GM21717 (cell line): ENCODE results near the gene RABGGTB.
"Not testable (repeated sequence)": the region's sequence is repeated elsewhere in the genome, so short reads cannot be mapped to it uniquely, and the experiment has no call there.

Experiments
- ATAC-seq: cut with Tn5 transposase; IDR thresholded peaks from one replicate; pipeline ENCODE4 v1.9.1; 2021; ENCODE audit warnings: mild to moderate bottlenecking, moderate library complexity; ENCODE audit not compliant: unreplicated experiment

RABGGTB gene

DNA sequence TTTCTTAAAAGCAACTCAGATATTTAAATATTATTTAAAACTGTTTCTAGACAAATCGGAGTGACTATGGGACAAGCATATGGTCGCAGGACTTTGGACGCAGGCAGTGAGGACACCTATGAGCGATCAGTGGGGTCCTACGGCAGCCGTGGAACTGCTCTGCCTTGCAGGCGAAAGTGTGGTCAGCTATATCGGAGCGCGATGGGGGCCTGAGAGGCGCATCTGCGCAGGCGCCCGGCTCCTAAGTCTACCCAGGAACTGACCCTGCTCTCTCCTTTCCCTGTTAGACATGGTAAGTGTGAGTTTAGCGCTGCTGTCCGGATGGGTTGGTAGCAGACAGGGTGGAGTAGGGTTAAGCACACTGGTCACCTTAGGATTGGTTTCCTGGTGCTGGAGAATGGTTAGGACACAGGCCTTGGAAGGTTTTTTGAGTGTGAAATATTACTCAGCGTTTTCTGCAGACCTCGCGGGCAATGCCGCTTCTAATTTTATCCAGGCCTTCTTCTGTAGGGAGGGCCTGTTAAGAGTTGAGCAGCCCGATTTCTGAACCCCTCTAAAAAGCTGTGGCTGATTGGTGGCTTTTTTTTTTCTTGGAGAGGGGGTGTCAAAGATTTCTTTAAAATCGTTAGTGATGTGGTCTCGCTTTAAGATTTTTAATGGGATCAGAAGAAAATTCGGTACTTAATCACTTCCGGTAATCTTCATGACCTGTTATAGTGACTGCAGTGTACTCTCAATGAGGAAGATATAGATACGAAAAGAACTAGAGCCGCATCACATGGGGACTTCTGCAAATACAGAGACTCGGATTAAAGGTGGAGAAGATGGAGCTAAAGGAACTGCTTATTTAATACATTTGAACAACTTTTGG lies at the start of gene RABGGTB:
Gene RABGGTB (plus strand): TSS at position 274 of the 871 bp plus-strand sequence. CDS start 16 bp downstream, at position 290.
- peak; percentile 70 for ATAC-seq

DNA sequence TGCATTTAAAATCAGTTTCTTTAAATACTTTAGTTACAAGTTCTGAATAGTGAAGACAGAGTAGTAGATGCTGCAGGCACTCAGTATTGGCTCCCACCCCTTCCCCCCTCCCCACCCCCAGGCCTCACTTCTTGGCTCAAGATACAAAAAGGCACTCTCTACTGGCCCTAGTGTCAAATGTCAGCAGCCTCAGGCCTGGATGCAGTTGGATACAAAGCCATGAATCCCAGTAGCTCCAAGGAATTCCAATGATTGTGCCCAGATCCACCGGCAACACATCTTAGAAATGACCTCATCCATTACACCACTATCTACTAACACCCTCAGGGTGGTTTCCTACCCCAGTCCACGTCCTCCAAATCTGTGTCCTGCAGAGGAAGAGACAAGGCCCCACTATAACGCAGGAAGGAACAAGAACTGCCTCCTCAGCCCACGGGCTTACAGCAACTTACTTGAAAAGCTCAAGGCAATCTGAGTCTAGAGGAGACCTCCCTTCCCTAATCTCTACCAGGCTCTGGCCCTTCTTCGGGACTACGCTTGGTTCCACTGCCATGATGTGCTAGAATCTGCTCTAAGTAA lies 43.9 kb upstream of the RABGGTB start:
- ATAC-seq = no peak

DNA sequence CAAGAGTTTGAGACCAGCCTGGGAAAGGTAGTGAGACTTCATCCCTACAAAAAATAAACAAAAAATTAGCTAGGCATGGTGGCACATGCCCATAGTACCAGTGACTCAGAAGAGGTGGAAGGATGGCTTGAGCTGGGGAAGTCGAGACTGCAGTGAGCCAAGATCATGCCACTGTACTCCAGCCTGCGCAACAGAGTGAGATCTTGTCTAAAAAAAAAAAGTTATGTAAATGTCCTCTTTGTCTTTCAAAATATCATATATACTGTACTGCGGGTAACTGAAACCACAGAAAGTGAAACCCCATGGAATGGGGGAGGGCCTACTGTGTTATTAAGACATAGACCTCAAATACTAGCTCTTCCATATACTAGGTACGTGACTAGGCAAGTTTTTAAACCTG lies 40.8 kb upstream of the RABGGTB start:
- ATAC-seq = peak; percentile 90

DNA sequence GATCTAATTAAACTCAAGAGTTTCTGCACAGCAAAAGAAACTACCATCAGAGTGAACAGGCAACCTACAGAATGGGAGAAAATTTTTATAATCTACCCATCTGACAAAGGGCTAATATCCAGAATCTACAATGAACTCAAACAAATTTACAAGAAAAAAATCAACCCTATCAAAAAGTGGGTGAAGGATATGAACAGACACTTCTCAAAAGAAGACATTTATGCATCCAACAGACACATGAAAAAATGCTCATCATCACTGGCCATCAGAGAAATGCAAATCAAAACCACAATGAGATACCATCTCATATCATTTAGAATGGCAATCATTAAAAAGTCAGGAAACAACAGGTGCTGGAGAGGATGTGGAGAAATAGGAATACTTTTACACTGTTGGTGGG lies 28.8 kb upstream of the RABGGTB start:
- ATAC-seq = not testable (repeated sequence)

DNA sequence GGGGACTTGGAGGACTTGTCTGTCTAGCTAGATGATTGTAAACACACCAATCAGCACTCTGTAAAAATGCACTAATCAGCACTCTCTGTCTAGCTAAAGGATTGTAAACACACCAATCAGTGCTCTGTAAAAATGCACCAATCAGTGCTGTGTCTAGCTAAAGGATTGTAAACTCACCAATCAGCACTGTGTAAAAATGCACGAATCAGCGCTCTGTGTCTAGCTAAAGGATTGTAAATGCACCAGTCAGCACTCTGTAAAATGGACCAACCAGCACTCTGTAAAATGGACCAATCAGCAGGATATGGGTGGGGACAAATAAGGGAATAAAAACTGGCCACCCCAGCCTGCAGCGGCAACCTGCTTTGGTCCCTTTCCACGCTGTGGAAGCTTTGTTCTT lies 27.5 kb upstream of the RABGGTB start:
- ATAC-seq = not testable (repeated sequence)

DNA sequence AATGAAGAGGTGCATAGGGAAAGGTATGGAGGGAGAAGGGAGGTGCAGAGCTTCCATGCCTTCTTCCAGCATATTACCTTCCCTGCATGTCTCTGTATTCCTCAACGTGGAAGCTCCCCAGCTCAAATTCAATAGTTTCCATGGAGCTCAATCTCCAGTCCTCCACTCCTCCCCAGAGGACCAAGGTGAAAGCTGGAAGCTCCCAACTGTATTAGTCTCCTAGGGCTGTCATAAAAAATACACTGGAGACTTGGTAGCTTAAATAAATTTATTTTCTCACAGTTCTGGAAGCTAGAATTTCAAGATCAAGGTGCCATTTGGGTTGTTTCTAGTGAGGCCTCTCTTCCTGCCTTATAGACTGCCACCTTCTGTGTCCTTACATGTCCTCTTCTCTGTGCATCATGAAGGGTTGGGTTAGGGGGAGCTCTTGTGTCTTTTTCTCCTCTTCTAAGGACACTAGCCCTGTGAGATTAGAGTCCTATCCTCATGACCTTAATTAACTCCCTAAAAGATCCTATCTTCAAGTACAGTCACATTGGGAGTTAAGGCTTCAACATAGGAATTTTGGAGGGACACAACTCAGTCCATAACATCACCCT lies 21.9 kb upstream of the RABGGTB start:
- no peak for ATAC-seq

DNA sequence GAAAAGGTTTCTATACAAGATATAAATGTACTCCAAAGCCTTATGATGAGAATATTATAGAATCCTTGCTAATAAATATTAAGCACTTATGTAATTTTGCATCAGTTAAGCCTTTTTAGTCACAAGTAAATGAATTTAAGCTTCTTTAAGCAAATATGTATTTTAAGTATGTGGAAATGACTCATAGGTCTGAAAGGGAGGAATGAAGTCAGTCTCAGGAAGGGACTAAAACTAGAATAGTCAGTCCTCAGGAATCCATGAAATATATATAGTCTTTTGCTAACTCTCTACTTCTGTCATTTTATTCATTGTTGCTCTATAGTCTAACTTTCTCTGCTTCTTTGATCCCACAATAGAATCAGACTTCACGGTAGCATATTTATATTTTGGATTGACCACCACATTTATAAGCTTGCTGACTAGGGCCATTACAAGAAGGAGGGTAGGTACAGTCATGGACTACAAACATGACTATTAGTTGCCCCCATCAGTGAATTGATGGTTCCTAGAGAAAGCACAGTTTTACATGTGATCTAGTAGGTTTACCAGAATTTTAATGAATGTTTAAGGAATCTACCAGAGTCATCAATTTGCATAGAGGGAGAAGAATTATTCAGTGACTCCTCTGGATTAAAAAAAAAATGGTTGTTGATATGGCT lies 20.2 kb upstream of the RABGGTB start:
- no peak for ATAC-seq

DNA sequence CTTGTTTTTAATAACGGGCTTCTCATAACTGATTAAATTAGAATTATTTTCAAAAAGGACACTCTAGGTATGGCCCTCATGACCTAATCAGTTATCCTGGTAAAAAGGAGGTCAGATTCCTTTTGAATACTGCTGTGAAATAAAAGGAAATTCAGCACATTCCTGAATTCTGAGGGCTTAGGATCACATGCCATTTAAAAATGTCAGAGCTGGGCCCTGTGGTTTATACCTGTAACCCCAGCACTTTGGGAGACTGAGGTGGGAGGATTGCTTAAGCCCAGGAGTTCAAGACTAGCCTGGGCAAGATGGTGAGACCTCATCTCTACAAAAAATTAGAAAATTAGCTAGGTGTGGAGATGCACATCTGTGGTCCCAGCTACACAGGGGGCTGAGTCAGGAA lies 18.0 kb upstream of the RABGGTB start:
- no peak for ATAC-seq

DNA sequence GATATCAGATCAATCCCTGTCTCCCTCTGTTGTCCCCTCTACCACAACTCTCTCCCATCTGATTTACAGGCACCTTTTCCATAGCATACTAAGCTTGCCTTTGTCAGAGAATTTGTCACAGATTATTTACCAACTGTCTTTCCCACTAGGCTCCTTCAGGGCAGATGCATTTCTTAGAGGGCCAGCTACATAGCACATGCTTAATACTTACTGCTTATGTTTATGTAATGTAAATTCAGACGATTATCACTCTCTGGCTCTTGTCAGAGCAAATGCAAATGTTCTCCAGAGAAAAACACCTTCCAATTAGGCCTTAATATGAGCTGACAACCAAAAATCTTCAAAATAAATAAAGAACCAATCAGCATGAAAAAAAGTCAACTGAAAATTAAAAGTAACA lies 15.3 kb upstream of the RABGGTB start:
- ATAC-seq = no peak

DNA sequence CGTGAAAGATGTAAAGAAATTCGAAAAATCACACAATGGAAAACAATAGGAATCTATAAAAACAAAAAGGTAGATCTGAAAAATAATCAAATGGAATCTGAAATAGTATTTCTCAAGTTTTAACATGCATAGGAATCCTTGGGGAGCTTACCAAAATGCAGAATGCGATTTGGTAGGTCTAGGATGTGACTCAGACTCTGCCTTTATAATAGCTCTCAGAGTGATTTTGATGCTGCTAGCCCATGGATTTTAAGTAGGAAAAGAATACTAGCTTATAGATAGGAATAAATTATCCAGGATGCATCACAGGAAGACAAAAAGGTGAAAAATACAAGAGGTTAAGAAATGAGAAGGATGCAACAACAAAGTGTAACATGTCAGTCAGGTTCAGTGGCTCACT lies 14.1 kb upstream of the RABGGTB start:
- ATAC-seq = no peak

DNA sequence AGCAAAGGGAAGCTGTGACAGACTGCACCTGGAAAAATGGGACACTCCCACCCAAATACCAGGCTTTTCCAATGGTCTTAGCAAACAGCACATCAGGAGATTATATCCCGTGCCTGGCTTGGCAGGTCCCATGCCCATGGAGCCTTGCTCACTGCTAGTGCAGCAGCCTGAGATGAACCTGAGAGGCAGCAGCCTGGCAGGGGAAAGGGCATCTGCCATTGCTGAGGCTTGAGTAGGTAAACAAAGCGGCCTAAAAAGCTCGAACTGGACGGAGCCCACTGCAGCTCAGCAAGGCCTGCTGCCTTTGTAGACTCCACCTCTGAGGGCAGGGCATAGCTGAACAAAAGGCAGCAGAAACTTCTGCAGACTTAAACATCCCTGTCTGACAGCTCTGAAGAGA lies 8.2 kb upstream of the RABGGTB start:
- not testable (repeated sequence) for ATAC-seq

DNA sequence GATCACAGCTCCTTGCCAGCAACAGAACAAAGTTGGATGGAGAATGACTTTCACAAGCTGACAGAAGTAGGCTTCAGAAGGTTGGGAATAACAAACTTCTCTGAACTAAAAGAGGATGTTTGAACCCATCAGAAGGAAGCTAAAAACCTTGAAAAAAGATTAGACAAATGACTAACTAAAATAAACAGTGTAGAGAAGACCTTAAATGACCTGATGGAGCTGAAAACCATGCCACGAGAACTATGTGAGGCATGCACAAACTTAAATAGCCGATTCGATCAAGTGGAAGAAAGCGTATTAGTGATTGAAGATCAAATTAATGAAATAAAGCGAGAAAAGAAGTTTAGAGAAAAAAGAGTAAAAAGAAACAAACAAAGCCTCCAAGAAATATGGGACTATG lies 7.4 kb upstream of the RABGGTB start:
- not testable (repeated sequence) for ATAC-seq

DNA sequence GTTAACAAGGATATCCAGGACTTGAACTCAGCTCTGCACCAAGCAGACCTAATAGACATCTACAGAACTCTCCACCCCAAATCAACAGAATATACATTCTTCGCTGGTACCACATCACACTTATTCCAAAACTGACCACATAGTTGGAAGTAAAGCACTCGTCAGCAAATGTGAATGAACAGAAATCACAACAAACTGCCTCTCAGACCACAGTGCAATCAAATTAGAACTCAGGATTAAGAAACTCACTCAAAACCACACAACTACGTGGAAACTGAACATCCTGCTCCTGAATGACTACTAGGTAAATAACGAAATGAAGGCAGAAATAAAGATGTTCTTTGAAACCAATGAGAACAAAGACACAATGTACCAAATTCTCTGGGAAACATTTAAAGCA lies 5.9 kb upstream of the RABGGTB start:
- not testable (repeated sequence) for ATAC-seq

DNA sequence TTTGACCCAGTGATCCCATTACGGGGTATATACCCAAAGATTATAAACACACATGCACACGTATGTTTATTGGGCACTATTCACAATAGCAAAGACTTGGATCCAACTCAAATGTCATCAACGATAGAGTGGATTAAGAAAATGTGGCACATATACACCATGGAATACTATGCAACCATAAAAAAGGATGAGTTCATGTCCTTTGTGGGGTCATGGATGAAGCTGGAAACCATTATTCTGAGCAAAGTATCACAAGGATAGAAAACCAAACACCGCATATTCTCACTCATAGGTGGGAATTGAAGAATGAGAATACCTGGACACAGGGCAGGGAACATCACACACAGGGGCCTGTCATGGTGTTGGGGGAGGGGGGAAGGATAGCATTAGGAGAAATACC lies 2.1 kb upstream of the RABGGTB start:
- not testable (repeated sequence) for ATAC-seq

DNA sequence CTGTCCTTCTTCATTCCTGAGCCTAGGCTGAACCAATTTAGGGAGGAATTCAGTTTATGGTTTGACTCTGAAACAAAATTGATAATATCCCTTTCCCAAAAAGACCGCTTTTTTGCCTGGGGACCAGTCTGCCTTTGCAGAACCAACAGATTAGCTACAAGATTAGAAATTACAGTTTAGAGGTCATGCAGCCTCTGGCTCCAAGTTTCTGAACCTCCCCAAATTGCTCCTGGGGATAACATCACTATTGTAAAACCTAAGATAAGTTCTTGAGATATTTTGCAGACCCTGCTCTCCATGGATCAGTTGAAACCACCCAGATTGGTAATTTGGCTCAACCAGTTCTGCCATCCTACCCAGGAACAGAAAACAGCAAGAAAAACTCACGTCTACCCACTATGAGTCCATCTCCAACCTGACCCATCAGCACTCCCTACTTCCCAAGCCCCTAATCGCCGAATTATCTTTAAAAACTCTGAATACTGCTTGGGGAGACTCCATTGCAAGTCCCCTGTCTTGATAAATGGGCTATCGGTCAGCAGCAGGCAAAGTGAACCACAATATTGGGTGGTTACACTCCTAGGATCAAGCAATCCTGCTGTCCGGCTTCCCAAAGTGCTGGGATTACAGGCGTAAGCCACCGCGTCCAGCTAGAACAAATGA lies 605 bp upstream of the RABGGTB start:
- ATAC-seq = peak; percentile 11

DNA sequence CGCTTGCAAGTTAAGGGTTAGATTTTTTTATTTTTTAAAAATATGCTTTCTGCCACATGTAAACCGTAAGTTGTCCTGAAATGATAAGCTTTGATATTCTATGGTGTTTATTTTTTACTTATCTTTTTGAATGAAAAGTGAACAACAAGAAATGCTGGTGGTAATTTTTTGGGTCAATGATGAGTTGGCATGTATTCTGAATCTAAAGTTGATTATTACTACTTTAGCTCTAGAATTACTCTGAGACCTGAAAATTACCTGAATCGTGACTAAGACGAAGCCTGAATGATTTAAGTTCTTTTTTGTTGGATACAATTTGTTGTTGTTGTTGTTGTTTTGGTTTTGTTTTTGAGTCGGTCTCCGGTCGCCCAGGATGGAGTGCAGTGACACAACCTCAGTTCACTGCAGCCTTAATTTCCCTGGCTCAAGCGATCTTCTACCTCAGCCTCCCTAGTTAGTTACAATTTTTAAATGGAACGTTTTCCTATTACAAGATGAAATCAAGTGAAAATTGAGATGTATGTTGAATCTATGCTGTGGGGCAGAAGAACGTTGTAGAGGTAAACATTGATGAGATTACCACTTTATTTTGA lies 941 bp downstream of the RABGGTB start:
- no peak for ATAC-seq

DNA sequence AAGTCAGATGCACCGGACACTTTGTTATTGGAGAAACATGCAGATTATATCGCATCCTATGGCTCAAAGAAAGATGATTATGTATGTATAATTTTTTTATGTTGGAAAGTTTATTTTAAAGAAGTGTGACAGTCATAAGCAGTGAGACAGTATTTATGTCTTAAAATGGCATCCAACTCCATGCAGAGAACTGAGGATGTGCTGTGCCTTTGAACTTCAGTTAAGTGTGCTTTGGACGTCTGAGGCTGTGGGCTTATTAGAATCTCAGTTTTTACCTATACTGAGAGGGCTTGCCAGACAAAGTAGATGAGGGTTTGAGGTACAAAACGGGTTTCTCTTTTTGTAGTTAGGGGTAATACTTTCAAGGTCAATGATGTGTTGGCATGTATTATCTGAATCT lies 1.5 kb downstream of the RABGGTB start:
- no peak for ATAC-seq

DNA sequence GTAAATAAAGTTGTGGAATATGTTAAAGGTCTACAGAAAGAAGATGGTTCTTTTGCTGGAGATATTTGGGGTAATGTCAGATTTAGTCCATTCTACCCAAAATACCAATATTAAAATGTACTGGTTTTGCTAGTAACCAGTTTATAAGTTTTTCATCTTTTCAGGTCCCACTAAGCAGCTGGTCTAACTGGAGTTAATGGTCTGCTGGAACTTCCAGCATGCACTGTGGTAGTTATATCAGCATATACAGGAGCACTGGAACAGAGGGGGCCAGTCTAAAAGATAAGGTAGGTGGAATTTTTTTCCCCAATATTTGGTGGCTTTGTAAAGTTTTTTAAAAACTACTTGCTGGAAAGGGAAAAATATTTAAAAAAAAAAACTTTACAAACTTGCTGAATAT lies 3.9 kb downstream of the RABGGTB start:
- ATAC-seq = no peak

DNA sequence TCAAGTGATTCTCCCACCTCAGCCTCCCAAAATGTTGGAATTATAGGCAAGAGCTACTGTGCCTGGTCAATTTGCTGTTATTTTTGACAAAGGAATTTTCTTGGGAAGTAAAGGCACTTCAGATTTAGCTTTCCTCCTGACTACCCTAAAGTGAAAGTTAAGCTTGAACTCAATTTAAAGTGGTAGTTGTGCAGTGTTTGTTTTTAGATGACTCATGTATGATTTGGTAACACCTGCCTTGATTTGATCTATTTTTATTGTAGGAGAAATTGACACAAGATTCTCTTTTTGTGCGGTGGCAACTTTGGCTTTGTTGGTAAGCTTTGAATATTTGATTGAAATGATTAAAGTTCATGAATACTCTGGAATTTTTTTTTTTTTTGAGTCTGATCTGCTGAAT lies 5.0 kb downstream of the RABGGTB start:
- no peak for ATAC-seq

DNA sequence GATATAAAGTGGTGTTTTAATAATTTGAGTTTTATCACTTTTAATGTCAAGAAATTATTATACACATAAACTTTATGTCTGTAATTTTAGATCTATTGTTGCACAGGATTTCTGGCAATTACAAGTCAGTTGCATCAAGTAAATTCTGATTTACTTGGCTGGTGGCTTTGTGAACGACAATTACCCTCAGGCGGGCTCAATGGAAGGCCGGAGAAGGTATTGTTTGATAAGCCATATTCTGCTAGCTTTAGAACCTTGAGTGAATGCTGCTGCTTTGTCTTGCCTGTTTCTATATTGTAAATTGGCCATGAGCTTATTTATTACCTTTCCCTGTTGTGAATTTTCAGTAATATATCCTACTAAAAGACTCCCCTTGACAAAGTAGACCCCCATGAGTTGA lies 6.0 kb downstream of the RABGGTB start:
- no peak for ATAC-seq

DNA sequence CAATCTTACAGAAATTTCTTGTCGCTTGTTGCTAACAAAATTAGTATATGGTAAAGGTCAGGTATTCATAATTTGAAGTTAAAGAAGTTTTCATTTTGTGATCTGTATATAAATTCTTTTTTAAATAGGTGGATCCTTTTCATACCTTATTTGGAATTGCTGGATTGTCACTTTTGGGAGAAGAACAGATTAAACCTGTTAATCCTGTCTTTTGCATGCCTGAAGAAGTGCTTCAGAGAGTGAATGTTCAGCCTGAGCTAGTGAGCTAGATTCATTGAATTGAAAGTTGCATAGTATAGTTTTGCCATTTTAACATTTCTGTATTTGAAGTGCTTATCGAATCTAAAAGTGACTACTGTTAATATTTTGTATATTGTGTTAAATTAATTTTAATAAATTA lies 8.3 kb downstream of the RABGGTB start:
- ATAC-seq = no peak
